HG03520 (cell line): ENCODE measurements around the gene KCNMA1.
A peak's percentile ranks its signal among the peaks of the same experiment; 100 is the strongest.

Experiments
- ATAC-seq: cut with Tn5 transposase; IDR thresholded peaks from one replicate; pipeline ENCODE4 v1.9.1; 2021; ENCODE audit warnings: mild to moderate bottlenecking, moderate library complexity; ENCODE audit not compliant: unreplicated experiment

Gene KCNMA1

DNA sequence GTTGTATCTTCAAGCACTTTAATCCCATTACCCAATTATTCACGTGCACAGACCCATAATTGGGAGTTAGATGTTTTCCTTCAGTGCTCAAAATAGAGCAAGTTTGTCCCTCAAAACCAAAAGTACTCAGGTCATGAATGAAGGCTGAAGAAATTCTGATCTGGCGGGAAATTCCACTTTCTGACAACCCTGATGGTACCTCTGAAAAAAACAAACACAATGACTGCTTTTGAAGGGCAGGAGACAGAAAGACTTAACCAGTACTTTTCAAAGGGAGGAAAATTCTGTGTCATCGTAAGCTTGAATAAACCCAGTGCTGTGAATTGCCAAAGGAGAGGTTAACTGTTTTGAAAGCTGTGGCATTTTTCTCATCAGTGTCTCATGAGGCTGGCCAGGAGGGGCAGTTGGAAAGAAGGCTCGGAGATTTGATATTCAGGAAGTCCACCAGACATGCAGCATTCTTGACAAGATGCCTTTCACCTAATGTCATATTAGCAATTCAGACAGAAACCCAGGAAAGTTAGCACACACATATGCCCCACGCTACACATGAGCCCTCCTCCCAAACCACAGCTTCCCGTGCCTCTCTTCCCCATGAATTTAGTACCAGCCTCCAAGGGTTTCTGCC is 347.0 kb downstream of the KCNMA1 start:
- ATAC-seq, result no peak

DNA sequence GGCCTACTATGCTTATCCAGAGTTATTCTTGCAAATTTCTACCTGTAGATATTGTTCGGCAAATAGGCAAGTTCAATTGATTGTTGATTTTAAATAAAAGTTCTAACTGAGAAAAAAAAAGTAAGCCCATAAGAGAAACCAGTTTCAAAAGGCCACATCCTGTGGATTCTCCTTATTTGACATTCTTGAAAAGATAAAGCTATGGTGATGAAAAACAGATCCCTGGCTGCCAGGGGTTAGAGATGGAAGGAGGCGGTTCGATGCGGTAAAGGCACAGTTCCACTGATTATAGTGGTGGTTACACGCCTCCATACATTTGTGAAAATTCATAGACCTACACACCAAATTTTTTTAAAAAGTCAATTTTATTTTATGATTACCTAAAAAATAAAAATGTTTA is 347.8 kb downstream of the KCNMA1 start:
- no peak for ATAC-seq

DNA sequence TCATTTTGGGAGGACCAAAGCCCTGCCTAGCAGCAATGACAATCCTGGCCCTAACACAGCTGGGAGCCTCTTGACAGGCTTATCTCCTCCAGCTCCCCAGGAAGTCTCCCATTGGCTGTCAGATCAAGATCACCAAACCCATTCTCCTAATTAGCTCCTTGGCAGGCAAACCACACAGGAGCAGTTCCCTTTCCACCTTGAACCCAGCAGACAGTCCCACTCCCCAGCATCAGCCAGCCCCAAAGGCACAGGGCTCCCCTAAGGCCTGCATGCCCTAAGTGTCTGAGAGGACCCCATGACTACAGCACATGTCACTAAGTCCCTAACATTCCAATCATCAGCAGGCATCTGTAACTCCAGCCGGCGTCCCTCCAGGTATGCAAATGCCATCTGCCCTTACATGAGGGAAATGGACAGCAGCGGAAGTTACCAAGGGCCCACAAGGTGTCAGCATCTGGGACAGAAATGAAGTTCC is 348.5 kb downstream of the KCNMA1 start:
- no peak for ATAC-seq

DNA sequence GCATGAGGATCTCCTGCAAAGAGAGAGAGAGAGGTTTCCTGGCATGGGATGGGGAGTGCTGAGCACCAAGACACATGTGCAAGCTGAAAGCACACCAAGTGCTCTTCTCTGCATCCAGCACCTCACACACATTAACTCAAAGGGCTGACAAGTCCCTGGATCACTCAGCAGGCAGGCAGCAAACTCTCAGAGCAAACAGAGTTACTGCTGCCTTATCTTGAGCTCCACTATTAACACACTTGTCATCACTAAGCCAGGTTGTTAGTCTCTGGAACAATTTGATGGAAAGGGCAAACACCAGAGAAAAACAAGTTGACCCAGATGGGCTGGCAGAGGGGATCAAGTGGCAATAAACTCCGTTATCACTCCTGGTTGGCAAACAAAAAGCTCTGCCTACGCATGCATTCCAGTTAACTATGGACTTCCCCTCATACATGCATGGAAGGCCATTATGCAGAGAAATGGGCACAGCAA is 349.9 kb downstream of the KCNMA1 start:
- no peak for ATAC-seq

DNA sequence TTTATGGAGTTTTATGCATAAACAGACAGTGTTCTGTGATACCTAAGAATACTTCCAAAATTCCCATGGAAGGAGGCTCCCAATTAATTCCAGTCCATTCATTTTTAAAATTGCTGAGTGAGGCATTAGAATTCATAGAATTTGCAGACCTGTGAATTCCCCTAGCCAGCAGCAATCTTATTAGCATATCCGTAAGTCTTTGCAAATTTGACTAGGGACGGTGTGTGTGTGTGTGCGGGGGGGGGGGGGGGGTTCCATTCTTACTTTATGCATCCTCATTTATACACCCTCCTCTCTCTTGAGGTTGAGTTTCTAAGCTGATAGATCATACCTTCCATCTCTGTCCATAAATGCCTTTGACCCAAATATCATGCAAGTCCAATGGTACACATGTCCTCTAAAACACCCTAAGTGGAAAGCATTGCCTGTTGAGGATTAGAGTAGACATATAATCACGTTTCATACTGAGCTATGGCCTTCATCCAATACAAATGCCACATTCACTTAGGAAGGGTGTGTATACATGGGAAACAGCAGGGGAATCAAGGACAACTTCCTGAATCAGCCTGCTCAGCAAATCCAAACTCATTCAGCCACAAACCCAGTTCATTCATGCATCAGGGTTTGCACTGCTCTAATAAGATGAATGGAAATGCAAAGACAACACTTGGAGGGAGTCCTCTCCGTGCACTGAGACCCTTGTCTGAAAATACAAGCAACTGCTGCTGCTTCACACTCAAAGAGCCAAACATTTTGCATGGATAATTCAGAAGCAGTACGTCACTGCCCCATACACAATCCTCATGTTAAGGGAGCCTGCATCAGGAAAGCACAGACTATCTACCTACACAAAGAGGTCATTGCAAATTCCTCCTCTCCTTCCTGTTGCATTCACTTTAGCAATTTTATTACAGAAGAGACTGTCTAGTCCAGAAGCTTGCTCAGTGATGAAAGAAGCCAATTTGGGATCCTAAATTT is 350.8 kb downstream of the KCNMA1 start:
- ATAC-seq, result no peak

DNA sequence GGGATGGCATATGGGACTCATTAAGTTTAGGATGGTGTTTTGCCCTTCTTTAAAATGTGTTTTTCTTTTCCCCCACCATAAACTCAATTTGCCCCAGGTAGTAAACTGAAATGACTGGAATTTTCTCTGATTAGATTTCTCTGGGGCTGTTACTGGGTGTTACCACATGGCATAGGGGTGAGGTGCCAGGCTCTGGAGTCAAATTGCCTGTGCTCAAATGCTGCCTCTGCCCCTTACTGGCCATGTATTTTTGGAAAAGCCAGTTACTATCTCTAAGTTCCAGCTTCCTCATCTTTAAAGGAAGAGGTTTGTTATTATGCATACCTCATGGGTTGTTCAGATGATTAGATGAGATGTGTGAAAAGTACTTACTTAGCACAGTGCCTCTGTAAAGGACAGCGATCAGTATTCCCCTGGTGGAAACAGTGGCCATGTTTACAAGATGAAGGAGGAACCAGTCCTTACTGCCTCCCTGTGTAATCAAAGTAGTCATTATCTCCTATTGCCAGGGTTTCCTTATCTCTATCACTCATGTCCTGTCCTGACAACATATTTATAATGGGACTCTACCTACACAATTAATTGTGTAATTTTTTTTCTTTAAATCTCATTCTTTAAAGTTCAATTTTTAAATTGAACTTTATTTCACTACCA is 352.0 kb downstream of the KCNMA1 start:
- ATAC-seq, result no peak

DNA sequence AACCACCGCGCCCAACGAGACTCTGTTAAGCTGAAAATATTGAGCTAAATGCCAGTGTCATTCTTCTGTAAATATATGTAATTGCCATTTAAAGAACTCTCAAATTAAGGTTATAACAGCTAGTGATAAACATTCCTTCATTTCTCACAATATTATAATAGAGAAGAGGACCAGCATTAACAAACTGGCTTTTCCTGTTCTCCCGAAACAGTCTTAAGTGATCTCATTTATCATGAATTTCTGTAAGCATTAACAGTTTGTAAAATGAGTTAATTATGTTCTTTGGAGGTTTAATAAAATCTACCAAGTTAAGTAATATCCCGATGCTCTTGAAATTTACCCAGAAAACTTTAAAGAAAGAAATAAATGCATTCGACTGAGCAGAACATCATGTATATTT is 352.8 kb downstream of the KCNMA1 start:
- no peak for ATAC-seq

DNA sequence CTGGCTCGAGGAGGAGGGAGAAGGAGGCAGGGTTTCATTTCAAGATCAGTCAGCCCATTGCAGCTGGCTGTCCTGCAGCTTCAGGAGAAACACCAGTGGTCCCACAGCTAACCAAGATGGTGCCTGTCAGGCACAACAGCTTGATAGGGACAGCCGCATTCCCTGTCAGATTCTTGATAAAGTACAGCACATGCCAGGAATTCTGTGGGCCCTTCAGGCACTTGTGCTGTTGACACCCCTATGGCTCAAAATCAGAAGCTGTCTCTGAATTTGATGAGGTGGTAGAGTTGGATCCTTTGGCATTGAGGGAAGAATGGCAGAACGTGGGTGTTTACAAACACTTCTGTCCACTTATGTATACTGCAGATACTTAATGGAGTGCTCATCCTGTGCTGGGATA is 354.3 kb downstream of the KCNMA1 start:
- ATAC-seq, result no peak

DNA sequence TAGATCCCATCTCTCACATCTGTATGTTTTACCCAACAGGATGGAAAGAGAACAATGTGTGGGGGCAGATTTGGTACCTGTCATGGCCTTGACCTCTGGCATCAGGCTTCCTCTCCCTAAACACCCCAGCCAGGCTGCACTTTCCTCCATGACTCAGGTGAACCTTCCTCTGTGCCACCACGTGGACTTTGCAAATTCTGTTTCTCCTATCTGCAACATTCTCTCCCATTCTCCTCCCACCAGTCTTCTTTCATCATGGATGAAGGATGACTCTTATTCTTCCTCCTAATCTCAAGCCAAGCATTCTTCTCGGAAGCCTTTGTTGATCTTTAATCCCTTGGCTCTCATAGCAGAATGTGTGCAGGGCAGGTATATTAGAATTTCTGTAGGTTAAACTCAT is 355.4 kb downstream of the KCNMA1 start:
- ATAC-seq, result no peak

DNA sequence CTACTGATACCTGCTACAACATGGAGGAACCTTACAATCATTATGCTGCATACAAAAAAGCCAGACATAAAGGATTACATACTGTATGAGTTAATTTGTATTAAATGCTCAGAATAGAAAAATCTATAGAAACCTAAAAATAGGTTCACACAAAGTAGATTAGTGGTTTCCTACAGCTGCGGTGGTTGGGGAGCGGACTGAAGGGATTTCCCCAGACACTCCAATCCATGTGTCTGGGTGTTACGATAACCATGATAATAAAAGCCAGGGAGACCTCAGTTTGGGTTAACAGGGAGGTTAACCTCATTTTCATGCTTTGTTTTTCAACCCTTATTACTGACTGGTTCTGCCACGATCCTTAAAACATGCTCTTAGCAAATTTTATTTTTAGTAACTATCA is 355.9 kb downstream of the KCNMA1 start:
- no peak for ATAC-seq

DNA sequence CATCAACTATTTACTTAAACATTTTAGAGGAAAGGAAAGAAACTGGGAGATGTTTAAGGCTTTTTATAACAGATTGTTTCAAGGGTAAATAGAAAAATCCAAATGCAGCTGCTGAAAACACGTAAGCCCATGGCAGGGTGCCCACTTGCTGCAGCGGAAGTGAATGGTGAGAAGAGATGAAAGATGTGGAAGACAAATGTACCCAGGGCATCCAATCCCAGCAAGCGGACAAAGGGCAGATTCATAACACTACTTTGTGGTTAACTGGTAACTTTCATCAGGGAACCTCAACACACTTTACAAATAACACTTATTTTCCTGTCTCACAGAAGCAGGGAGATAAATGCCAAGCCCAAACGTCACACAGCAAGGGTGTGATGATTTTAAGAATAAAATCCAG is 358.4 kb downstream of the KCNMA1 start:
- no peak for ATAC-seq

DNA sequence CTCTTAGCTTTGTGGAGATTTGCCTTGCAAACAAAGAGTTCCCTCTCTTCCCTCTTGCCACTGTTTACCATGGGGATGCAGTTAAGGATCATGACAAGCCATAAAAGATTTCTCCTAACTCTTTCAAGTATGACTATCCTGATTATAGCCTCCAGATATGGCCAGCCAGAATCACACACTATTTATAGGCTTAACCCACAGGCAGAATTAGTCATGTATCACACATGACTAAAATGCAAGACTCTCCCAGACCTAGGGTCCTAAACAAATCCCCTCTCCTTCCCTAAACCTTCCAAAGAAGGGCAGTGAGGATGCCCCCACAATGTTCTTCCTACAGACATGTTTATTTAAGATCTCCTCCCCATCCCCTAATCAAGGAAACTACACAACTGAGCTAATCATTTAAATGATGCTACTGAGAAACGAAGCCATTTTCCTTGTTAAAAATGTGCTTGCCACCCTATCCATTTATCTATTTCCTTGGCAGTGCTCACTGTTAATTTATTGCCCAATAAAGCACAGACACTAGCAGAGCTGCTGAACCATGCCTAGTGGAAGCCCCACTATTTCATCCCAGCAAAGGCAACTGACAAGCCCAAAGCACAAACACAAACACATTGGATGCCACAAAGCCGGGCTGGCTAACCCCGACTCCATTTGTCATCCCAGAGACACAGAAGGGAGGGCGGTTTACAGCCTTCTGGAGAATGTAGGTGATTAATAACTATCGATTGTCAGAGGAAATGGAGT is 363.4 kb downstream of the KCNMA1 start:
- no peak for ATAC-seq

DNA sequence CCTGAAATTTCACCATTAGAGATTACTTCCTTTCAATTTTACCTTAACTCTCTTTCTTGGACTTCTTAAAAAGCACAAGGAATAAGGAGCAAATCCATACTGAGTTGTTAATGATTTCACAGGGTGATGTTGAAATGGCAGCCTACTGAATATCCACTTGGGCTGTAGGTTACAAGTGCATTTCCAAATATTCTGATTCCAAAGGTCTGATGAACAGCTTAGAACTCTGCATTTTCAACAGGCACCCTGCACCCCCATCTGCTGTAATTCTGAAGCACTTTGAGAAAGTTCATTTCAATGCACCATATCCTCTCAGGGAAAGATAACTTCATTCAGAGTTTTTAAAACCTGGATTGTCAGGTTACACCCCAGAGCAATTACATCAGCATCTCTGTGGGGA is 368.4 kb downstream of the KCNMA1 start:
- no peak for ATAC-seq

DNA sequence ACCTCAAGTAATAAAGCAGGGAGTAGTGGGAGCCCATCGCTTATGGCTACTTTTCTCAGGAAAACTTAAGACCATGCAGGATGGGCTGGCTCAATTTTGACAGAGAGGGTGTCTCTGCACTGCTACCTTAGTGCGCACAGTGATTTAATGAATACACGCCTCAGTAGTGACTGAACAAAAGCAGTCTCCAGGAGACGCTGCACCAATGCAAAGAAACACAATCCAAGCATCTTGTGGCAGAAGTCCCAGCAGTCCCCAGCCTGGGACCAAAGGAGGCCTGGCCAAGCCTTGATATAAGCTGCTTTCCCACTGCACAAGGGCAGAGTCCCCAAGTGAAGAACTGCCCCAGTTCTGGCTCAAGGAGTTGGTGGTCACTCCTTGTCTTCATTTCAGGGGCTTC is 368.9 kb downstream of the KCNMA1 start:
- ATAC-seq, result no peak

DNA sequence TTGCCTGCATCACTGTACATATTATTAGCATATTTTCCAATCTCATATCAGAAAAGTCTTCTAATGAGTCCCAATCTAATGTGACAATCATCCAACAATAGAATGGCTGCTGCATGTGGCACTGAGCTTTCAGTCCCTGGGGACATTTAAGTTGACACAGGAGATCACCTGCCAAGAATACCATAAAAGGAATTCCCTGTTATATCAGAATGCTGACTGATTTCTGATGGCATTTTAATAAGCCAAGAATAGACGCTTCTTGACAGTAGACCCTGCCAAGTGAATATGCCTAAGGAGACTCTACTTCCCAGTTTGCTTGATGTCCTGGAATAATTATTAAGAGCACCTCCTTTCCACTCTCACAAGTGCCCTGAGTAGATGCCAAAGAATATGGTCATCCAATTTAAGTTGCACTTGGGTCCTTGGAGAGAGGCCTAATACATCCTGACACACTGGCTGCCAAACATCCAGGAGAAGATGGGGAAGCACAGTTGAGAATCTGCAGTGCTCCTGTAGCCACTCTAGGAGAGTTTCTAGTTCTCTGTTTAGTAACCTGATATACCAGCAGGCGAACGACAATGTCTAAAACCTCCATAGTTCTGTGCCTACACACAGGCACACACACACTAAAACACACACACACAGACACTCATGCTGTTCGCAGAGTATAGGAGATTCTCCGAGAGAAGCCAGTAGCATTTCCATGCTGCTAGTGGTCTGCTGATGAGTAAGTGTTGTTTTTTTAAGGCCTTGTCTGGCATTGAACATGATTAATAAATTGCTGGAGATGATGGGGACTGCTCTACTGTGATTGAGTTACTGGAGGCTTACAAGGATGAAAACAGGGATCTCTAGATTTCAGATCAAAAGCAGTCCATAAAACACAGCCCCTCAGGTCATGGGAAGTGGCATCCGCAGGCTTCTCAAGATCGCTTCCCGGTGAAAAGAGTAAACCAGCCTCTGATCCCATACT is 369.6 kb downstream of the KCNMA1 start:
- ATAC-seq, result no peak

DNA sequence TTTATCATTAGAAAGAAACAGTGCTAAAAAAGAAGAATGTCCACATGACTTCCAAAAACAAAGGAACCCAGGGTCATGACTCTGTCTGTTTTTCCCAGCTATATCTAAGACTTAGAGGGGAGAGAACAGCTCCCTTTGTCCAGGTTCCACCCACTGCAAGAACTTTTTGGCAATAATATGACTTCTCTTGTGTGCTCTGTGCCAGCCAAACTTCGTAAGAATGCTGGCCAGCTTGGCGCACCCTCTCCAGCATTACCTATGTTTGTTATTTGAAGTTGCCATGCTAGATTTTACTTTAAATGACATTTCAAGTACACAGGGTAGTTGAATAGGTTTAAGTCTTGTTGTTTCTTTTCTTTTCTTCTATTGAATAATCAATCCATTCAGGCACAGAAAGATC is 371.4 kb downstream of the KCNMA1 start:
- ATAC-seq, result no peak

DNA sequence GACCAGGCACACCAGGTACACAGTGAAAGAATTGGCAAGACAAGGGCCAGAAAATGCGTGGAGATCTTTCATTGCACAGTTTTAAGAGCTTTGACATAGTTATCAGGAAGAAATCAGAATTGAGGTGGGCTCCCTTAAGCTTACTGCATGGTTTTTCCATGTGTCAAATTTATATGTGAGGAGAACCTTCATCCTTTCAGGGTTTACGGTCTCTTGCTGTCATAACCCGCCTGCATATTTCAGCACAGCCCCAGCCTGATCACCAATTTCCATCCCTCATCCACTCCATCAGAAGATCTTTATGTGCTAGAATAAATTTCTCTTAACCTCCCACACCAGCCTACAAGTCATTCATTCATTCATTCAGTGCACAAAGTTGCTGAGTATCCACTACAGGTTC is 373.1 kb downstream of the KCNMA1 start:
- ATAC-seq, result no peak

DNA sequence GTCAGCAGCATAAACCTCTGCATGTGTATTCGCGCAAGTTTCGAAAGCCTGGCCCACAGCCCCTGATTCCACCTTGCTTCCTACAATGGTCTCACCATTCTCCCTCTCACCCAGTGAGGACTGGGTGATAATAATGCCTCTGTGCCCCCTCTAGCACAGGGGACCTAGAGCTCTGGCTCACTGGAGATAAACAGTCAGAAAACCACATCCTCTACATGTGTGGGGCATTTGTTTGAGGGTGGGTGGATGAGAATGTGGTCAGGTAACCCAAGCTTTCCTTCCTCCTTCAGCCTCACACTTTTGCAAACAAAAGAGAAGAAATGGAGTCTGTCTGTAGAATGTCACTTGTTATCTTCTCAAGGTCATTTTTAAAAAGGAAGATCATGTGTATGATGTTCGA is 373.5 kb downstream of the KCNMA1 start:
- peak; percentile 69 for ATAC-seq

DNA sequence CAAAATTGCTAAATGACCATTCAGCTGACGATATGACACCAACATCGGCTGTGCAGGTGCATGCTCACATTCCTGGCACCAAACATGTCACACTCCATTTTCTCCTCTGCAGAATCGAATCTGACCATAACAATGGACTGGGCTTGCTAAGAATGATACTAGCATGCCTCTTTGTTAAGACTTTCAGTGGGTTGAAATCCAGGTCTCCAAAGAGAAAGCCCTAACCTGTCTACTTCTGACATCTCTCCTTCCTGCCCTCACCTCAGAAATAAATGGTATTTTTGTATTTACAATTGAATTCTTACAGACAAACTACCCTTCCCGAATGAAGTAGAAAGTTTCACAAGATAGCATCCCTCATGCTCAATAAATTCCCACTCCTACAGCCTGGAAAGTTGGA is 373.9 kb downstream of the KCNMA1 start:
- no peak for ATAC-seq

DNA sequence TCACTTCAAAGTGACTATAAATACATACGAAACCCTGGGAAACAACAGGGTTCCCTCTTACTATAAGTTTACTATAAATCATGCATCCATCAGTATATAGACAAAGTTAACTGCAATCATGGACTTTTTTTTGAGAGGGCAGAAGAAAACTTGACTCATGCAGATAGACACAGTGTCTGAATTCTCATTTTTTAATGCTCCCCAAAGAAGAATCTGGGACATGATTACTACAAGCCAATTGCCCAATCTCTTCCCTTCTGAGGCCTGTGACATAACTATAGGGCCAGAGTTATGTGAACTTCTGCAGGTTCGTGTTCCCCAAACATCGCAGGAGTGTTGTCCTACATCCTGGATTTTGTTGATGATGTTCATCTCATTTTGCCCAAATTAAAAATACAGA is 376.5 kb downstream of the KCNMA1 start:
- ATAC-seq, result no peak
